Loucy (cell line): ENCODE results near the gene CHKB.

Experiments
- CTCF ChIP-seq: fragments of 200-600 bp; sonication (generic); conservative IDR thresholded peaks from 2 replicates; pipeline ENCODE4 v1.5.1; 2014; ENCODE audit warnings: mild to moderate bottlenecking, antibody characterized with exemption, low read length
- EZH2phosphoT487 ChIP-seq: fragments of 200-600 bp; IDR thresholded peaks from 2 replicates; pipeline ENCODE4 v1.6.1; 2018; ENCODE audit warnings: antibody characterized with exemption, mild to moderate bottlenecking, moderate library complexity, borderline replicate concordance

GRCh38 chr22:50532824-50533796 is 49.5 kb downstream of the CHKB start:
- TF ChIP-seq CTCF (no peak), EZH2phosphoT487 (no peak)
